GM23338 (cell line): ENCODE results near the gene USH1C. TPM values are rescaled to one million over a fixed set of nuclear protein-coding genes. Genes with fewer than 3 reads are reported as not detected.

ENCODE experiments used
- ATAC-seq: fragments of 200-7000 bp; cut with Tn5 transposase; 3 replicates; pipeline ENCODE4 v1.9.1; 2020
- DNase-seq: peaks from one replicate; pipeline ENCODE4 v3.0.0-alpha.2; 2015; ENCODE audit warnings: low spot score
- H2AFZ ChIP-seq: fragments of 200-600 bp; sonication (generic); 2 replicates; pipeline ENCODE4 v1.8.0; 2016; ENCODE audit warnings: antibody characterized with exemption, mild to moderate bottlenecking, moderate library complexity
- H3F3A ChIP-seq: fragments of 200-600 bp; sonication (generic); replicated peaks from 2 replicates; pipeline ENCODE4 v1.8.0; 2017; ENCODE audit warnings: antibody characterized with exemption, mixed run types, low read depth
- H3K27ac ChIP-seq: fragments of 200-600 bp; sonication (generic); 2 replicates; pipeline ENCODE4 v1.6.1; 2016; ENCODE audit warnings: low read depth
- H3K27me3 ChIP-seq: fragments of 200-600 bp; sonication (generic); 2 replicates; pipeline ENCODE4 v1.8.0; 2016; ENCODE audit warnings: mild to moderate bottlenecking, mixed run types, moderate library complexity; ENCODE audit not compliant: insufficient read depth
- H3K36me3 ChIP-seq: fragments of 200-600 bp; sonication (generic); 2 replicates; pipeline ENCODE4 v1.8.0; 2016; ENCODE audit warnings: mild to moderate bottlenecking; ENCODE audit not compliant: insufficient read depth
- H3K4me1 ChIP-seq: fragments of 200-600 bp; sonication (generic); 2 replicates; pipeline ENCODE4 v1.8.0; 2016; ENCODE audit warnings: mild to moderate bottlenecking, moderate library complexity; ENCODE audit not compliant: insufficient read depth
- H3K4me2 ChIP-seq: fragments of 200-600 bp; sonication (generic); 2 replicates; pipeline ENCODE4 v1.7.1; 2017; ENCODE audit warnings: mixed run types
- H3K4me3 ChIP-seq: fragments of 200-600 bp; sonication (generic); 2 replicates; pipeline ENCODE4 v1.6.1; 2016; ENCODE audit warnings: mixed run types
- H3K79me2 ChIP-seq: fragments of 200-600 bp; sonication (generic); replicated peaks from 2 replicates; pipeline ENCODE4 v1.8.0; 2017; ENCODE audit warnings: mild to moderate bottlenecking; ENCODE audit not compliant: insufficient read depth
- H3K9me2 ChIP-seq: fragments of 200-600 bp; sonication (generic); 2 replicates; pipeline ENCODE4 v1.8.0; 2017; ENCODE audit not compliant: insufficient read depth
- H4K20me1 ChIP-seq: fragments of 200-600 bp; sonication (generic); replicated peaks from 2 replicates; pipeline ENCODE4 v1.8.0; 2017; ENCODE audit warnings: mild to moderate bottlenecking; ENCODE audit not compliant: insufficient read depth
- H3K27ac Mint-ChIP-seq: 2 replicates; pipeline ENCODE4 v1.8.0; 2020; ENCODE audit warnings: inconsistent platforms, mild to moderate bottlenecking, moderate library complexity, mixed read lengths
- H3K27me3 Mint-ChIP-seq: 3 replicates; pipeline ENCODE4 v1.8.0; 2022; ENCODE audit warnings: low read depth, mild to moderate bottlenecking, moderate library complexity, mixed read lengths, inconsistent platforms; ENCODE audit not compliant: insufficient read depth, poor library complexity
- H3K36me3 Mint-ChIP-seq: 3 replicates; pipeline ENCODE4 v1.8.0; 2021; ENCODE audit warnings: low read depth, mild to moderate bottlenecking, inconsistent platforms, moderate library complexity, mixed read lengths
- H3K4me1 Mint-ChIP-seq: 3 replicates; pipeline ENCODE4 v1.8.0; 2020; ENCODE audit warnings: mild to moderate bottlenecking, inconsistent platforms, mixed read lengths
- H3K4me3 Mint-ChIP-seq: 3 replicates; pipeline ENCODE4 v1.8.0; 2021; ENCODE audit warnings: moderate library complexity, mild to moderate bottlenecking, inconsistent platforms, mixed read lengths
- H3K9me3 Mint-ChIP-seq: 3 replicates; pipeline ENCODE4 v1.8.0; 2020; ENCODE audit warnings: moderate library complexity, mild to moderate bottlenecking, inconsistent platforms, mixed read lengths
- CTCF ChIP-seq, 2 experiments: fragments of 200-600 bp in 1 of 2; sonication (generic) in 1 of 2; conservative IDR thresholded peaks; 2 replicates each; pipeline versions ENCODE4 v1.5.1 to v1.6.1; 2016 to 2017; ENCODE audit warnings: antibody characterized with exemption in 2 of 2, low read depth in 2 of 2, mild to moderate bottlenecking in 2 of 2, moderate library complexity in 1 of 2
- ETS1 ChIP-seq: IDR thresholded peaks from 2 replicates; pipeline ENCODE4 v1.6.1; 2016; ENCODE audit warnings: antibody characterized with exemption
- EZH2 ChIP-seq: fragments of 200-600 bp; sonication (generic); IDR thresholded peaks from one replicate; pipeline ENCODE4 v1.8.0; 2017; ENCODE audit warnings: antibody characterized with exemption, mild to moderate bottlenecking, low read depth; ENCODE audit not compliant: unreplicated experiment
- JUNB ChIP-seq: IDR thresholded peaks from one replicate; pipeline ENCODE4 v1.6.1; 2016; ENCODE audit warnings: antibody characterized with exemption; ENCODE audit not compliant: unreplicated experiment
- POLR2AphosphoS5 ChIP-seq: IDR thresholded peaks from 2 replicates; pipeline ENCODE4 v1.6.1; 2016; ENCODE audit warnings: antibody characterized with exemption, low read depth
- REST ChIP-seq: IDR thresholded peaks from one replicate; pipeline ENCODE4 v1.6.1; 2018; ENCODE audit warnings: antibody characterized with exemption; ENCODE audit not compliant: unreplicated experiment
- ZNF114 ChIP-seq: fragments of 250-450 bp; sonication (Bioruptor Pico); IDR thresholded peaks from 2 replicates; pipeline ENCODE4 v1.5.0; 2020; ENCODE audit warnings: mild to moderate bottlenecking, moderate library complexity
- ZNF331 ChIP-seq: fragments of 250-450 bp; sonication (Bioruptor Pico); IDR thresholded peaks from 2 replicates; pipeline ENCODE4 v1.5.0; 2020; ENCODE audit warnings: low read depth, mild to moderate bottlenecking, moderate library complexity
- polyA plus RNA-seq: library from polyadenylated mRNA; unstranded; fragments of >200 nt; fragmentation: Nextera tagmentation; extraction: Ambion mirVana; gene quantifications from 2 replicates; pipeline ENCODE4 v1.2.1, GENCODE V29; 2016
- total RNA-seq: library from RNA; depleted of rRNA; stranded (reverse); fragments of >200 nt; shearing (Covaris generic); gene quantifications from 2 replicates; pipeline ENCODE4 v1.2.3, GENCODE V29; 2014

USH1C gene
- total and polyA plus RNA-seq, 2 experiments from 2014 or later, result 1.3 to 1.8 TPM

- Histone ChIP-seq H3K4me1 (no peaks in the 10 kb centered on the region), H3K4me2 (no peak overlapping the region), H2AFZ (no peak overlapping the region), H3K36me3 (no peaks in the 10 kb centered on the region), H3K79me2 (no peaks in the 10 kb centered on the region), H3F3A (no peaks in the 10 kb centered on the region), H3K27ac (no peak overlapping the region), H3K27me3 (no peaks in the 10 kb centered on the region), H3K9me2 (no peaks in the 10 kb centered on the region), H4K20me1 (no peaks in the 10 kb centered on the region), H3K4me3 (no peak overlapping the region)
- Mint-ChIP-seq H3K4me1 (no peaks in the 10 kb centered on the region; the same call in 2 of the 3 replicates), H3K27ac (no peak overlapping the region), H3K36me3 (no peaks in the 10 kb centered on the region; the same call in 2 of the 3 replicates), H3K27me3 (peaks cover 14% of the 10 kb centered on the region), H3K9me3 (no peaks in the 10 kb centered on the region), H3K4me3 (no peak overlapping the region)
- no peak for DNase-seq
- TF ChIP-seq CTCF (conservative IDR thresholded peaks at IDR 0.05; ENCODE audit: low read depth in 2 of 2), result no peak
- ATAC-seq, result no peak
These were observed 39.1 kb downstream of the USH1C start for GRCh38 chr11:17505146-17505545.

- H3K4me3 Mint-ChIP-seq, result no peak overlapping the region
- Histone ChIP-seq H3K79me2 (no peaks in the 10 kb centered on the region), H3K36me3 (no peaks in the 10 kb centered on the region), H3K4me3 (no peak overlapping the region), H2AFZ (no peak overlapping the region), H3K4me2 (no peak overlapping the region), H3K9me2 (no peaks in the 10 kb centered on the region), H3K4me1 (no peaks in the 10 kb centered on the region), H3K27me3 (no peaks in the 10 kb centered on the region), H4K20me1 (no peaks in the 10 kb centered on the region), H3F3A (no peaks in the 10 kb centered on the region), H3K27ac (no peak overlapping the region)
- H3K27ac Mint-ChIP-seq, result no peak overlapping the region
- no peaks in the 10 kb centered on the region; the same call in 2 of the 3 replicates for H3K4me1 Mint-ChIP-seq
- H3K36me3 Mint-ChIP-seq, result no peaks in the 10 kb centered on the region; the same call in 2 of the 3 replicates
- no peaks in the 10 kb centered on the region; the same call in 2 of the 3 replicates for H3K9me3 Mint-ChIP-seq
- ATAC-seq (peak; percentile 86), DNase-seq (peak; percentile 89)
- H3K27me3 Mint-ChIP-seq, result peaks cover 17% of the 10 kb centered on the region
- TF ChIP-seq ZNF114, result no peak
- TF ChIP-seq CTCF (conservative IDR thresholded peaks at IDR 0.05; ENCODE audit: low read depth in 2 of 2), result peak; percentile 85 to 89
- TF ChIP-seq REST, result no peak
- no peak for TF ChIP-seq POLR2AphosphoS5
- TF ChIP-seq JUNB, result no peak
- no peak for TF ChIP-seq EZH2
- TF ChIP-seq ETS1, result no peak
- no peak for TF ChIP-seq ZNF331 (CRISPR knock-in tag)
These were observed 39.7 kb downstream of the USH1C start for GRCh38 chr11:17504330-17505107.
